K562 (cell line): ENCODE data around the gene TSPAN18. TPM values are rescaled to one million over a fixed set of nuclear protein-coding genes. Genes with fewer than 3 reads are reported as not detected.
A peak's percentile ranks its signal among the peaks of the same experiment; 100 is the strongest.

Experiments used
- ATAC-seq: fragments of 200-7000 bp; cut with Tn5 transposase; 3 replicates; pipeline ENCODE4 v1.9.1; 2020; ENCODE audit warnings: moderate library complexity
- BruUV-seq: library from RNA; stranded (reverse); fragments of 400-500 nt; replicated peaks from 2 replicates; lab custom pipeline; 2021; lab: Mats Ljungman, UMichigan
- CTCF ChIA-PET: fragments of 300-600 bp; formaldehyde crosslinking; extraction: SDS; loops from one replicate; lab custom pipeline; 2021; ENCODE audit warnings: low intra/inter-chr PET ratio; lab: Yijun Ruan, JAX
- POLR2A ChIA-PET: fragments of 300-600, 350-650 bp; sonication (Branson Sonifier 250); formaldehyde crosslinking; extraction: SDS; loops from one replicate; lab custom pipeline; 2021; ENCODE audit warnings: antibody characterized with exemption, inconsistent platforms; lab: Yijun Ruan, JAX
- DNase-seq, 4 experiments: peaks; one replicate each; pipeline versions ENCODE4 v3.0.0 to v3.0.0-alpha.2; 2011 to 2018; ENCODE audit warnings: low spot score in 3 of 4, mixed read lengths in 3 of 4; ENCODE audit errors: extremely low read depth in 1 of 4
- FAIRE-seq: peaks from 2 replicates; lab custom pipeline; 2011; peaks lifted over from hg19 to GRCh38; lab: Jason Lieb, UNC
- H2AFZ ChIP-seq: 2 replicates; pipeline ENCODE4 v1.6.0; 2011; ENCODE audit warnings: low read depth, low read length, control low read depth, inconsistent platforms
- H3K27ac ChIP-seq: fragments of 200-600 bp; 3 replicates; pipeline ENCODE4 v1.8.0; 2011; ENCODE audit warnings: low read depth, mild to moderate bottlenecking, control low read depth, inconsistent platforms, low read length, moderate library complexity, mixed read lengths; ENCODE audit errors: extremely low read depth
- H3K27me3 ChIP-seq, 2 experiments: fragments of 300-600 bp in 1 of 2; 2 replicates in 1 of 2; 3 replicates in 1 of 2; pipeline versions ENCODE4 v1.6.0 to v1.8.0; 2011; ENCODE audit warnings: inconsistent platforms in 2 of 2, low read length in 2 of 2, mild to moderate bottlenecking in 1 of 2, mixed read lengths in 1 of 2, moderate library complexity in 1 of 2; ENCODE audit not compliant: control insufficient read depth in 2 of 2, insufficient read depth in 2 of 2
- H3K36me3 ChIP-seq: fragments of 300-600 bp; 3 replicates; pipeline ENCODE4 v1.8.0; 2011; ENCODE audit warnings: mild to moderate bottlenecking, low read length, inconsistent platforms; ENCODE audit not compliant: control insufficient read depth, insufficient read depth
- H3K4me1 ChIP-seq, 2 experiments: fragments of 200-600 bp in 1 of 2; replicated peaks in 1 of 2; 2 replicates in 1 of 2; 3 replicates in 1 of 2; pipeline versions ENCODE4 v1.5.1 to v1.8.0; 2011; ENCODE audit warnings: inconsistent platforms in 2 of 2, low read length in 2 of 2, mild to moderate bottlenecking in 1 of 2, mixed read lengths in 1 of 2, moderate library complexity in 1 of 2; ENCODE audit not compliant: control insufficient read depth in 2 of 2, insufficient read depth in 2 of 2
- H3K4me2 ChIP-seq: 2 replicates; pipeline ENCODE4 v1.6.1; 2011; ENCODE audit warnings: low read length, control low read depth, inconsistent platforms, mixed read lengths; ENCODE audit not compliant: insufficient read depth
- H3K4me3 ChIP-seq: fragments of 200-600 bp; sonication (generic), shearing (Covaris generic); 2 replicates; pipeline ENCODE4 v1.5.1; 2016; ENCODE audit warnings: control low read depth, inconsistent platforms
- H3K79me2 ChIP-seq: fragments of 200-600 bp; 3 replicates; pipeline ENCODE4 v1.8.0; 2011; ENCODE audit warnings: low read length, inconsistent platforms; ENCODE audit not compliant: control insufficient read depth, insufficient read depth
- H3K9ac ChIP-seq, 2 experiments: 2 replicates each; pipeline versions ENCODE4 v1.6.0 to v1.6.1; 2011; ENCODE audit warnings: low read depth in 2 of 2, low read length in 2 of 2, control low read depth in 1 of 2, inconsistent platforms in 1 of 2, mild to moderate bottlenecking in 1 of 2, mixed read lengths in 1 of 2; ENCODE audit not compliant: insufficient read depth in 1 of 2
- H3K9me1 ChIP-seq: one replicate; pipeline ENCODE4 v1.6.0; 2011; ENCODE audit warnings: inconsistent platforms, mild to moderate bottlenecking, low read length, moderate library complexity; ENCODE audit not compliant: control insufficient read depth, insufficient read depth
- H3K9me3 ChIP-seq: replicated peaks from 2 replicates; pipeline ENCODE4 v1.5.1; 2011; ENCODE audit warnings: low read depth, low read length, inconsistent platforms; ENCODE audit not compliant: control insufficient read depth, insufficient read depth
- H4K20me1 ChIP-seq: replicated peaks from 2 replicates; pipeline ENCODE4 v1.6.1; 2011; ENCODE audit warnings: low read length, inconsistent platforms, mixed read lengths; ENCODE audit not compliant: control insufficient read depth, insufficient read depth
- CEBPB ChIP-seq: fragments of 450-650 bp; IDR thresholded peaks from 2 replicates; pipeline ENCODE4 v1.6.1; 2016; ENCODE audit warnings: missing genetic modification characterization, missing compliant biosample characterization
- ESRRA ChIP-seq: fragments of 450-650 bp; IDR thresholded peaks from 2 replicates; pipeline ENCODE4 v1.6.1; 2014; ENCODE audit warnings: low read depth, mild to moderate bottlenecking, moderate library complexity, borderline replicate concordance
- GABPA ChIP-seq: fragments of 200-800 bp; sonication (Bioruptor generic); conservative IDR thresholded peaks from 2 replicates; pipeline ENCODE4 v1.6.1; 2016; ENCODE audit warnings: low read depth, missing genetic modification characterization, missing compliant biosample characterization
- GTF2E2 ChIP-seq: fragments of 200-800 bp; sonication (Bioruptor generic); IDR thresholded peaks from 2 replicates; pipeline ENCODE4 v1.6.1; 2016; ENCODE audit warnings: missing genetic modification characterization, missing compliant biosample characterization
- HDAC1 ChIP-seq, 2 experiments: fragments of 450-650 bp; IDR thresholded peaks; 2 replicates each; pipeline ENCODE4 v1.6.1; 2016 to 2017; ENCODE audit warnings: inconsistent platforms in 1 of 2, mild to moderate bottlenecking in 1 of 2, moderate library complexity in 1 of 2
- KHSRP ChIP-seq: fragments of 450-650 bp; IDR thresholded peaks from 2 replicates; pipeline ENCODE4 v1.6.1; 2017
- MIER1 ChIP-seq: fragments of 450-650 bp; IDR thresholded peaks from 2 replicates; pipeline ENCODE4 v1.6.1; 2016; ENCODE audit warnings: antibody characterized with exemption, mild to moderate bottlenecking, low read depth
- NCOR1 ChIP-seq: fragments of 450-650 bp; IDR thresholded peaks from 2 replicates; pipeline ENCODE4 v1.6.1; 2016; ENCODE audit warnings: mild to moderate bottlenecking, moderate library complexity
- NELFE ChIP-seq: IDR thresholded peaks from 2 replicates; pipeline ENCODE4 v1.6.1; 2011; ENCODE audit warnings: mild to moderate bottlenecking; ENCODE audit not compliant: insufficient read depth, insufficient read length
- NFE2 ChIP-seq: IDR thresholded peaks from 2 replicates; pipeline ENCODE4 v1.6.1; 2014; ENCODE audit warnings: antibody characterized with exemption, low read depth
- PYGO2 ChIP-seq: fragments of 450-650 bp; IDR thresholded peaks from 2 replicates; pipeline ENCODE4 v1.6.1; 2016; ENCODE audit warnings: mild to moderate bottlenecking, missing genetic modification characterization, moderate library complexity, missing compliant biosample characterization
- SIX5 ChIP-seq, 2 experiments: IDR thresholded peaks; 2 replicates each; pipeline ENCODE4 v1.6.1; 2011; ENCODE audit warnings: low read length in 2 of 2, borderline replicate concordance in 1 of 2, low read depth in 1 of 2, mild to moderate bottlenecking in 1 of 2, moderate library complexity in 1 of 2; ENCODE audit not compliant: insufficient read depth in 1 of 2
- SLC30A9 ChIP-seq: fragments of 250-450 bp; sonication (Bioruptor Pico); IDR thresholded peaks from 2 replicates; pipeline ENCODE4 v1.8.0; 2022; ENCODE audit warnings: mild to moderate bottlenecking, moderate library complexity
- SRF ChIP-seq, 2 experiments: fragments of 250-450, 450-650 bp in 1 of 2; sonication (Bioruptor Pico) in 1 of 2; sonication (generic) in 1 of 2; formaldehyde crosslinking; IDR thresholded peaks; 2 replicates each; pipeline versions ENCODE4 v1.5.0 to v1.5.1; 2020 to 2022; ENCODE audit warnings: mild to moderate bottlenecking in 1 of 2, missing genetic modification reagents in 1 of 2
- TAF1 ChIP-seq: IDR thresholded peaks from 2 replicates; pipeline ENCODE4 v1.6.1; 2011; ENCODE audit warnings: mild to moderate bottlenecking, low read length, moderate library complexity; ENCODE audit not compliant: insufficient read depth, control insufficient read depth, severe bottlenecking; ENCODE audit errors: extremely low read depth
- TEAD4 ChIP-seq, 2 experiments: sonication (generic) in 1 of 2; formaldehyde crosslinking in 1 of 2; IDR thresholded peaks; 2 replicates each; pipeline versions ENCODE4 v1.6.1 to v1.8.0; 2012 to 2022; ENCODE audit warnings: borderline replicate concordance in 1 of 2, inconsistent platforms in 1 of 2, low read length in 1 of 2, mild to moderate bottlenecking in 1 of 2, missing genetic modification reagents in 1 of 2
- TSC22D4 ChIP-seq: fragments of 450-650 bp; IDR thresholded peaks from 2 replicates; pipeline ENCODE4 v1.6.1; 2016; ENCODE audit warnings: missing genetic modification characterization, missing biosample characterization, control low read depth
- ZNF165 ChIP-seq: fragments of 250-450 bp; sonication (Bioruptor Pico); IDR thresholded peaks from 2 replicates; pipeline ENCODE4 v1.4.0; 2020; ENCODE audit warnings: borderline replicate concordance
- ZNF217 ChIP-seq: sonication (generic); formaldehyde crosslinking; IDR thresholded peaks from 2 replicates; pipeline ENCODE4 v1.8.0; 2022; ENCODE audit warnings: mild to moderate bottlenecking, missing genetic modification reagents
- WGBS: fragments of 100-300 bp; shearing (Covaris generic); methylation state at CpG from one replicate; pipeline ENCODE4 v1.1.6; 2016; ENCODE audit warnings: low coverage, mixed read lengths; ENCODE audit not compliant: insufficient coverage; ENCODE audit errors: missing lambda C conversion rate; 5-methylcytosine and 5-hydroxymethylcytosine counted together
- in situ Hi-C: fragments of 300-500 bp; cut with MboI; formaldehyde crosslinking; loops from 4 replicates; pipeline ENCODE4 v1.15.0; 2018; ENCODE audit warnings: inconsistent platforms, mixed read lengths
- intact Hi-C: fragments of 100-400 bp; cut with micrococcal nuclease; formaldehyde crosslinking; loops from 2 replicates; pipeline ENCODE4 v1.14.2; 2022
- polyA plus RNA-seq, 8 experiments: library from polyadenylated mRNA; depleted of rRNA in 4 of 8; stranded (reverse) in 5 of 8; unstranded in 3 of 8; fragments of >200 nt; fragmentation: Nextera tagmentation in 2 of 8; fragmentation: Illumina TruSeq in 1 of 8; extraction: Ambion mirVana in 2 of 8; extraction: Trizol in 1 of 8; gene quantifications; 2 replicates each; pipeline versions ENCODE4 v1.2.1 to v1.2.3, GENCODE V29; 2011 to 2014; ENCODE audit warnings: inconsistent platforms in 1 of 8, missing spikeins in 1 of 8
- total RNA-seq, 7 experiments: library from RNA; depleted of rRNA in 6 of 7; stranded (reverse); fragments of >200 nt in 6 of 7; fragmentation: Illumina TruSeq in 2 of 7; extraction: Trizol in 2 of 7; gene quantifications; 2 replicates each; pipeline versions ENCODE4 v1.2.1 to v1.2.3, GENCODE V29; 2011 to 2021; ENCODE audit warnings: low replicate concordance in 1 of 7
- TF ChIP-seq, protein P1 (sequence below): fragments of 250-450 bp; sonication (Bioruptor Pico); IDR thresholded peaks from 2 replicates; pipeline ENCODE4 v1.4.0; 2020; ENCODE audit warnings: mild to moderate bottlenecking, moderate library complexity
- TF ChIP-seq, protein P2 (sequence below): sonication (generic); formaldehyde crosslinking; IDR thresholded peaks from 2 replicates; pipeline ENCODE4 v1.8.1; 2023; ENCODE audit warnings: mild to moderate bottlenecking, missing genetic modification reagents

The TSPAN18 gene
- total and polyA plus RNA-seq, 9 of the 15 experiments (the other 6 are each of a cell fraction or from before 2014, with no cell fraction given): 0.17 to 0.35 (median 0.22) TPM; not detected in 4

DNA sequence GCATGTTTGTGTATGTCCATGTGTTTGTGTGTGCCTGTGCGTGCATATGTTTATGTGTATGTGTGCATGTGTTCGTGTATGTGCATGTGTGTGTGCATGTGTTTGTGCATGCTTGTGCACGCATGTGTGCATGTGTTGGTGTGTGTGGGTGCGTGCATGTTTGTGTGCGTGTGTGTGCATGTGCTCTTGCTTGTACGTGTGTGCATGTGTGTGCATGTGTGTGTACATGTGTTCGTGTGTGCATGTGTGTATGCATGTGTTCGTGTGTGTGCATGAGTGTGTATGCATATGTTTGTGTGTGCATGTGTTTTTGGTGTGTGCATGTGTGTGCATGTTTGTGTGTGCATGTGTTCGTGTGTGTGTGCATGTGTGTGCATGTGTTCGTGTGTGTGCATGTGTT, 63.4 kb downstream of the TSPAN18 start:
- H3K4me3 ChIP-seq: no peak overlapping the region
- no peak overlapping the region for H3K4me2 ChIP-seq
- CTCF ChIA-PET: no interaction called here
- POLR2A ChIA-PET: no interaction called here
- H3K79me2 ChIP-seq: no peaks in the 10 kb centered on the region
- no peaks in the 10 kb centered on the region for H3K9me1 ChIP-seq
- WGBS: 17% methylated on average over 10 of the region's 10 CpGs
- H3K27me3 ChIP-seq: peaks cover 7 to 47% of the 10 kb centered on the region in 2 experiments; a peak in 4 of 5 replicates
- no peaks in the 10 kb centered on the region; a peak in 2 of 5 replicates for H3K4me1 ChIP-seq
- H4K20me1 ChIP-seq: no peaks in the 10 kb centered on the region
- no peaks in the 10 kb centered on the region for H3K9me3 ChIP-seq
- no peak for FAIRE-seq
- H2AFZ ChIP-seq: no peak overlapping the region
- no peak overlapping the region for H3K9ac ChIP-seq
- H3K36me3 ChIP-seq: no peaks in the 10 kb centered on the region
- DNase-seq: no peak
- ATAC-seq: no peak
- intact Hi-C loops (no loop called here), in situ Hi-C loops (no loop called here)
- no peak overlapping the region; the same call in 2 of the 3 replicates for H3K27ac ChIP-seq
- BruUV-seq: no TSS peak
- no peak for TF ChIP-seq SLC30A9
- TF ChIP-seq NCOR1: 0 out of 2 replicates have a peak, but pooled peaks have one; percentile 7
- TF ChIP-seq ESRRA: no peak
- TF ChIP-seq GTF2E2 (tag): no peak
- TF ChIP-seq GABPA (tag): no peak
- no peak for TF ChIP-seq SIX5 (IDR thresholded peaks at IDR 0.05; ENCODE audit: borderline replicate concordance in 1 of 2, insufficient read depth in 1 of 2, low read depth in 1 of 2, low read length in 2 of 2)
- TF ChIP-seq, protein P1, sequence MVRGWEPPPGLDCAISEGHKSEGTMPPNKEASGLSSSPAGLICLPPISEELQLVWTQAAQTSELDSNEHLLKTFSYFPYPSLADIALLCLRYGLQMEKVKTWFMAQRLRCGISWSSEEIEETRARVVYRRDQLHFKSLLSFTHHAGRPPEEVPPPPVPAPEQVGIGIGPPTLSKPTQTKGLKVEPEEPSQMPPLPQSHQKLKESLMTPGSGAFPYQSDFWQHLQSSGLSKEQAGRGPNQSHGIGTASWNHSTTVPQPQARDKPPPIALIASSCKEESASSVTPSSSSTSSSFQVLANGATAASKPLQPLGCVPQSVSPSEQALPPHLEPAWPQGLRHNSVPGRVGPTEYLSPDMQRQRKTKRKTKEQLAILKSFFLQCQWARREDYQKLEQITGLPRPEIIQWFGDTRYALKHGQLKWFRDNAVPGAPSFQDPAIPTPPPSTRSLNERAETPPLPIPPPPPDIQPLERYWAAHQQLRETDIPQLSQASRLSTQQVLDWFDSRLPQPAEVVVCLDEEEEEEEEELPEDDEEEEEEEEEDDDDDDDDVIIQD (CRISPR knock-in tag): no peak
- TF ChIP-seq, protein P2, sequence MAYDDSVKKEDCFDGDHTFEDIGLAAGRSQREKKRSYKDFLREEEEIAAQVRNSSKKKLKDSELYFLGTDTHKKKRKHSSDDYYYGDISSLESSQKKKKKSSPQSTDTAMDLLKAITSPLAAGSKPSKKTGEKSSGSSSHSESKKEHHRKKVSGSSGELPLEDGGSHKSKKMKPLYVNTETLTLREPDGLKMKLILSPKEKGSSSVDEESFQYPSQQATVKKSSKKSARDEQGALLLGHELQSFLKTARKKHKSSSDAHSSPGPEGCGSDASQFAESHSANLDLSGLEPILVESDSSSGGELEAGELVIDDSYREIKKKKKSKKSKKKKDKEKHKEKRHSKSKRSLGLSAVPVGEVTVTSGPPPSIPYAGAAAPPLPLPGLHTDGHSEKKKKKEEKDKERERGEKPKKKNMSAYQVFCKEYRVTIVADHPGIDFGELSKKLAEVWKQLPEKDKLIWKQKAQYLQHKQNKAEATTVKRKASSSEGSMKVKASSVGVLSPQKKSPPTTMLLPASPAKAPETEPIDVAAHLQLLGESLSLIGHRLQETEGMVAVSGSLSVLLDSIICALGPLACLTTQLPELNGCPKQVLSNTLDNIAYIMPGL: no peak
- TF ChIP-seq SRF (CRISPR knock-in tag; IDR thresholded peaks at IDR 0.05): no peak
- TF ChIP-seq CEBPB (tag): no peak
- no peak for TF ChIP-seq ZNF217
- TF ChIP-seq ZNF165 (CRISPR knock-in tag): no peak
- TF ChIP-seq TSC22D4 (tag): peak; percentile 94; the same call in 1 of the 2 replicates
- TF ChIP-seq TEAD4 (IDR thresholded peaks at IDR 0.05; ENCODE audit: low read length): no peak
- no peak for TF ChIP-seq TEAD4 (CRISPR knock-in tag; IDR thresholded peaks at IDR 0.05; ENCODE audit: borderline replicate concordance)
- no peak for TF ChIP-seq TAF1
- TF ChIP-seq HDAC1 (IDR thresholded peaks at IDR 0.05): 0 out of 4 replicates have a peak, but pooled peaks of 1 of the 2 experiments have one; percentile 40
- no peak for TF ChIP-seq NFE2
- no peak for TF ChIP-seq MIER1
- TF ChIP-seq NELFE: no peak
- no peak for TF ChIP-seq KHSRP
- no peak for TF ChIP-seq PYGO2
